Nucleus accumbens (tissue), 56 donors: Measurements from ENCODE around the gene KMT2B.

Source experiments
- DNase-seq, 56 donors: peaks; one replicate each; lab custom pipeline; 2025; lab: John Stamatoyannopoulos, UW

KMT2B gene

GRCh38 chr19:35708391-35708790, 9.4 kb upstream of the KMT2B start:
- DNase-seq = no peak

- peak in 7 of 56 donors; percentile 2 to 31 (median 14) for DNase-seq
Measured at GRCh38 chr19:35710784-35711723, 6.7 kb upstream of the KMT2B start.

GRCh38 chr19:35712567-35713505, 5.0 kb upstream of the KMT2B start:
- no peak for DNase-seq

- DNase-seq = no peak
Measured at GRCh38 chr19:35713506-35713850, 4.3 kb upstream of the KMT2B start.

GRCh38 chr19:35713904-35714495, 3.8 kb upstream of the KMT2B start:
- no peak for DNase-seq

GRCh38 chr19:35714601-35715354, 3.0 kb upstream of the KMT2B start:
- DNase-seq = no peak

- DNase-seq = no peak
Measured at GRCh38 chr19:35715355-35715809, 2.4 kb upstream of the KMT2B start.

- DNase-seq = peak in 30 of 56 donors; percentile 50 to 91 (median 69)
Measured at GRCh38 chr19:35715981-35716800, 1.6 kb upstream of the KMT2B start.

- peak; percentile 56 to 97 (median 91) for DNase-seq
Measured at GRCh38 chr19:35716801-35717664, 770 bp upstream of the KMT2B start.

GRCh38 chr19:35718345-35719041, 690 bp downstream of the KMT2B start:
- peak in 16 of 56 donors; percentile 6 to 47 (median 23) for DNase-seq

GRCh38 chr19:35719402-35720162, 1.8 kb downstream of the KMT2B start:
- DNase-seq = no peak

- DNase-seq = no peak
Measured at GRCh38 chr19:35720163-35720524, 2.3 kb downstream of the KMT2B start.

GRCh38 chr19:35720648-35721047, 2.8 kb downstream of the KMT2B start:
- DNase-seq = no peak

GRCh38 chr19:35721374-35721773, 3.6 kb downstream of the KMT2B start:
- no peak for DNase-seq

GRCh38 chr19:35722461-35722860, 4.7 kb downstream of the KMT2B start:
- DNase-seq = no peak

- DNase-seq = no peak
Measured at GRCh38 chr19:35722897-35723296, 5.1 kb downstream of the KMT2B start.

GRCh38 chr19:35723671-35724070, 5.9 kb downstream of the KMT2B start:
- DNase-seq = no peak
